Epithelial cell of proximal tubule (primary cell): Measurements from ENCODE around the gene DTX1. TPM values are rescaled to one million over a fixed set of nuclear protein-coding genes. Genes with fewer than 3 reads are reported as not detected.

ENCODE experiments used
- DNase-seq: peaks from one replicate; pipeline ENCODE4 v3.0.0-alpha.2; 2011; ENCODE audit warnings: low read depth
- H3K4me3 ChIP-seq: 2 replicates; pipeline ENCODE4 v1.5.1; 2011; ENCODE audit warnings: low read depth, mild to moderate bottlenecking, low read length
- total RNA-seq: library from RNA; depleted of rRNA; stranded (reverse); fragments of >200 nt; gene quantifications from 2 replicates; pipeline ENCODE4 v1.2.3, GENCODE V29; 2015
- TF ChIP-seq, protein P1 (sequence below): conservative IDR thresholded peaks from 2 replicates; pipeline ENCODE4 v1.5.1; 2012; ENCODE audit warnings: low read depth, mild to moderate bottlenecking, low read length

DTX1 gene
- total RNA-seq, 1 donor from 2014 or later: not detected

DNA sequence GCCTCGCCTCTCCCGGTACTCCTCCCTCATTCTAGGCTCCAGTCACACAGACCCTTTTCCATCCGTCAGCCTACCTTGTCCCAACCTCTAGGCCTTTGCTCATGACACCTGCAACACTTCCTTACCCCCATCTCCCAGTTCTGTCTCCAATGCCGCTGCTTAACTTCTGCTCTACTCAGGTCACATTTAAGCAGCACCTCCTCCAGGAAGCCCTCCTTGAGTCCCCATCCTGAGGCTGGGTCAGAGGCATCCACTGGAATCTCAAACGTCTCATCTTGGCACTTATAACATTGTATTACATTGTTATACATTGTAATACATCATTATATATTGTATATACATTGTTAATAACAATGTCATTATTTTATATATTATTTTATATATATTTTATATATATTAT lies 46.3 kb downstream of the DTX1 start:
- no peak overlapping the region for H3K4me3 ChIP-seq
- no peak for DNase-seq
- TF ChIP-seq, protein P1, sequence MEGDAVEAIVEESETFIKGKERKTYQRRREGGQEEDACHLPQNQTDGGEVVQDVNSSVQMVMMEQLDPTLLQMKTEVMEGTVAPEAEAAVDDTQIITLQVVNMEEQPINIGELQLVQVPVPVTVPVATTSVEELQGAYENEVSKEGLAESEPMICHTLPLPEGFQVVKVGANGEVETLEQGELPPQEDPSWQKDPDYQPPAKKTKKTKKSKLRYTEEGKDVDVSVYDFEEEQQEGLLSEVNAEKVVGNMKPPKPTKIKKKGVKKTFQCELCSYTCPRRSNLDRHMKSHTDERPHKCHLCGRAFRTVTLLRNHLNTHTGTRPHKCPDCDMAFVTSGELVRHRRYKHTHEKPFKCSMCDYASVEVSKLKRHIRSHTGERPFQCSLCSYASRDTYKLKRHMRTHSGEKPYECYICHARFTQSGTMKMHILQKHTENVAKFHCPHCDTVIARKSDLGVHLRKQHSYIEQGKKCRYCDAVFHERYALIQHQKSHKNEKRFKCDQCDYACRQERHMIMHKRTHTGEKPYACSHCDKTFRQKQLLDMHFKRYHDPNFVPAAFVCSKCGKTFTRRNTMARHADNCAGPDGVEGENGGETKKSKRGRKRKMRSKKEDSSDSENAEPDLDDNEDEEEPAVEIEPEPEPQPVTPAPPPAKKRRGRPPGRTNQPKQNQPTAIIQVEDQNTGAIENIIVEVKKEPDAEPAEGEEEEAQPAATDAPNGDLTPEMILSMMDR: no peak

DNA sequence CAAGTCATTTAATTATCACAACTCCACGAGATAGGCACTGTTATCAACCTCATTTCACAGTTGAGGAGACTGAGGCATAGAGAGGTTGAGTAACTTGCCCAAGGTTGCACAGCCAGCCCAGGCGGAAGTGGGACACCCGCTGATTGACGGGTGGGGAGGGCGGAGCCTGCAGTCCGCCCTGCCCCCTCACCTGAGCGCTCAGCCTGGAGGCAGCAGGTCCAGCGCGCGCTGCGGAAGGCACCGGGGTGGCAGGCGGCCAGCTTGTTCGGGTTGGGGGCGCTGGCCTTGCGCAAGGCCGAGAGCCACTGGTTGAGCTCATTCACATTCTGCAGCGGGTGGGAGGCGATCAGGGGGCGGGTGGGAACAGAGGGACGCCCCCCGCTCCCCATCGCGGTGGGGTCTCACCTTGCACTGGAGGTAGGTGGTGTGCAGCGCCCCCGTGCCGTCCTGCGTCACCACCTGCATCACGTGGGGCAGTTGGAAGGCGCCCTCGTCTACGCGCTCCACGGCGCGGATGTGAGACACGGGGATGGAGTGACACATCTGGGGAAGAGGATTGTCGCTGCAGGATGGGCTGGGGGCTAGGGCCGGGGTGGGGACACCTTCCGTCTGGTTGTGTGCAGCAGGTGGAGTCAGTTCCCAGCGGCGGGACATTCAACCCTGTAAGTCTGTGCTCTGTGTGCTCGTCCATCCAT lies 47.4 kb downstream of the DTX1 start:
- TF ChIP-seq, protein P1: no peak
- H3K4me3 ChIP-seq: no peak overlapping the region
- no peak for DNase-seq

DNA sequence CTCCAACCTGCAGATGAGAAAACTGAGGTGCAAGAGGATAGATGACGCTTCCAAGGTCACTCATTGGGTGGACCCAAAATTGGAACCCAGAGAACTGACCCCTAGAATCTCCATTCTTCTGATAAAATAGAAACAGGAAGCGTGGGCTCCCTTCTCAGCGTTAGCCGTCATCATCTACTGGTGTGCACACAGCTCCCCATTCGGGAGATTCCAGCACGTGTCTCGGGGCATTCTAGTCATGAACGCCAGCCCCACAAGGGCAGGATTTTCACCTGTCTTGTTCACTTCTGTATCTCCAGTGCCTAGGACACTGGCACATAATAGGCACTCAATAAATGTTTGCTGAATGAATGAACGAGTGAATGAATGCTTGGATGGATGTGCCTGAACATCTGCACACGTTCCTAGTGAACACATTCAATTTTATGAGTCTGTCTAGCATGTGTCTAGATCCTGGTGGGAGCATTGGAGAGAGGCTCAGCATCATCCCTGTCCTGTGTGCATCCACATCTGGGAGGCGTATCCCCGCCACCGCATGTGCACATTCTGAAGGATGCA lies 48.5 kb downstream of the DTX1 start:
- TF ChIP-seq, protein P1: no peak
- no peak overlapping the region for H3K4me3 ChIP-seq
- DNase-seq: no peak

DNA sequence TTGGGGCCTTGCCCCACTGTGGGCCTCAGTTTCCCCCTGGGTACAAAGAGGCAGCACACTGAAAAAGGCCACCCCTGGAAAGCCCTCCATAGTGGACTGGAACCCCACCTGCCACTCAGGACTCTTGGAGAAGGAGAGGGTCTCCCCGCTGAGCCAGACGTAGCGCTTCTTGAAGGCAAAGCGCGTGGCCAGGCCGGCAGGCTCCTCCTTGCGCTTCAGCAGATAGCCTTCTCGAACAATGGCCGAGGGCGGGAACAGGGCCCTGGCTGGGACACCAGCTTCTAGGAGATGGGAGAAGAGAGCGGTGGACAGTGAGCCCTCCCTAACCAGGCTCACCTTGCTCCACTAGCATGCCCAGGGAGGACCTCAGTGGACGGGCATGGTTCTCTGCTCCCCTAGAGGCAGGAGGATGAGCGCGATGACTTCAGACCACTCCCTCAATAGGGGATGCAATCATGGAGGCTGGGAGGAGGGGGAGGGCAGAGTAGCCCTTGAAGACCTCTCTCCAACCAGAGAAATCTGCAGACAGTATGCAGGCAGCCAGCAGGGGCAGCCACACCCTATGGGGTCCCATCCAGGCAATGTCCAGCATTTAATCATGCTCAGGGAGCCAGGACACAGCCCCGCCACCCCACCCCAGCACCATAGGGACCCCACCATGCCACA lies 49.2 kb downstream of the DTX1 start:
- no peak for DNase-seq
- TF ChIP-seq, protein P1: no peak
- no peak overlapping the region for H3K4me3 ChIP-seq

DNA sequence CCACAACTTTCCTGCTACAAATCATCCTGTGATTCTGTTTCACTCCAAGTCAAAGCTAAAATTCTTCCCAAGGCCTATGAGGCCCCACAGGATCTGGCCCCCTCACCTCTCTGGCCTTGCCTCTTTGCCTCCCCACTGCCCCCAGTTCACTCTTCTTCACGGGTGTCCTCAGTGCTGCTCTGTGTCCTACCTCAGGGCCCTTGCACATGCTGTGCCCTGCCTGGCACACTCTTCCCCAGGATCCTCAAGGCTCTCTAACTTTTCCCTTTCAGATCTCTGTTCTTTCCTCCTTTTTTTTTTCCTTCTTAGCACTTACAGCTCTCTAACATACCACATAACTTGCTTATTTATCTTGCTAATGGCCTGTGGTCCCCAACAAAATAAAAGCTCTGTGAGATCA lies 49.8 kb downstream of the DTX1 start:
- TF ChIP-seq, protein P1: no peak
- no peak overlapping the region for H3K4me3 ChIP-seq
- no peak for DNase-seq

DNA sequence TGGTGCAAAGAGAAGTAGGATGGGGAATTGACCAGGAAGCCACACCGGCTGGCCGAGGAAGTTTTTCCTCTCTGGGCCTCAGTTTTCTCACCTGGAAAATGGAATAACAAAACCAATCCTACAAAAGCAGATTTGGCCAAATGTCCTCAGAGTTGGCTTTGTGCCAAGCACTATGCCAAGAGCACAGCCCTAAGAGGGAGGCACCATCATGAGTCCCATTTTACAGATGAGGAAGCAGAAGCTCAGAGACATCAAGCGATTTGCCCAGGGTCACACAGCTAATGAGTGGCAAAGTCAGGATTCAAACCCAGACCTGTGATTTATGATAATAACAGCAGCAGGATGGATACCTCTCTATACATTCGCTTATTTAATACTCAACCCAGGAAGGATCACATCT lies 51.8 kb downstream of the DTX1 start:
- TF ChIP-seq, protein P1: no peak
- no peak overlapping the region for H3K4me3 ChIP-seq
- DNase-seq: no peak
